GM12878 (cell line): ENCODE data around the gene DTNBP1. TPM values are rescaled to one million over a fixed set of nuclear protein-coding genes. Genes with fewer than 3 reads are reported as not detected.

Experiments
- ATAC-seq: fragments of 200-7000 bp; cut with Tn5 transposase; 3 replicates; pipeline ENCODE4 v1.9.1; 2020; ENCODE audit warnings: mild to moderate bottlenecking, moderate library complexity
- BruUV-seq: library from RNA; stranded (reverse); fragments of 400-500 nt; replicated peaks from 2 replicates; lab custom pipeline; 2021; lab: Mats Ljungman, UMichigan
- CTCF ChIA-PET: fragments of 300-600 bp; sonication (Branson Sonifier 250); formaldehyde crosslinking; extraction: SDS; loops from one replicate; lab custom pipeline; 2021; ENCODE audit warnings: inconsistent platforms; lab: Yijun Ruan, JAX
- POLR2A ChIA-PET: fragments of 350-600 bp; formaldehyde crosslinking; extraction: SDS; loops from one replicate; lab custom pipeline; 2021; ENCODE audit warnings: inconsistent platforms; lab: Charles Lee
- RAD21 ChIA-PET: fragments of 300-600 bp; sonication (Branson Sonifier 250); formaldehyde crosslinking; loops from one replicate; lab custom pipeline; 2023; ENCODE audit warnings: antibody characterized with exemption; ENCODE audit not compliant: unreplicated experiment; lab: Charles Lee
- SMC1A ChIA-PET: fragments of 300-600 bp; sonication (Branson Sonifier 250); formaldehyde crosslinking; loops from one replicate; lab custom pipeline; 2023; ENCODE audit not compliant: unreplicated experiment, uncharacterized antibody; lab: Charles Lee
- DNase-seq: peaks from one replicate; pipeline ENCODE4 v3.0.0-alpha.2; 2011; ENCODE audit warnings: low read depth, low spot score
- FAIRE-seq: peaks from 3 replicates; lab custom pipeline; 2011; peaks lifted over from hg19 to GRCh38; lab: Jason Lieb, UNC
- H2AFZ ChIP-seq: 2 replicates; pipeline ENCODE4 v1.6.0; 2011; ENCODE audit warnings: low read depth, low read length, control low read depth; ENCODE audit not compliant: control insufficient read depth
- H3K27ac ChIP-seq: 2 replicates; pipeline ENCODE4 v1.5.1; 2011; ENCODE audit warnings: control low read depth; ENCODE audit not compliant: control insufficient read depth, insufficient read depth
- H3K27me3 ChIP-seq, 2 experiments: replicated peaks in 1 of 2; 2 replicates each; pipeline versions ENCODE4 v1.6.0 to v1.6.1; 2011; ENCODE audit warnings: low read length in 1 of 2; ENCODE audit not compliant: control insufficient read depth in 2 of 2, insufficient read depth in 2 of 2
- H3K36me3 ChIP-seq, 2 experiments: 2 replicates each; pipeline ENCODE4 v1.5.1; 2011; ENCODE audit warnings: low read length in 1 of 2; ENCODE audit not compliant: control insufficient read depth in 2 of 2, insufficient read depth in 2 of 2
- H3K4me1 ChIP-seq: 2 replicates; pipeline ENCODE4 v1.6.1; 2011; ENCODE audit warnings: mild to moderate bottlenecking, low read length, moderate library complexity, mixed read lengths; ENCODE audit not compliant: control insufficient read depth, insufficient read depth
- H3K4me2 ChIP-seq: 2 replicates; pipeline ENCODE4 v1.6.0; 2011; ENCODE audit warnings: control low read depth; ENCODE audit not compliant: control insufficient read depth, insufficient read depth
- H3K4me3 ChIP-seq: fragments of 200-600 bp; sonication (generic); 2 replicates; pipeline ENCODE4 v1.5.1; 2016
- H3K79me2 ChIP-seq: 2 replicates; pipeline ENCODE4 v1.6.0; 2011; ENCODE audit warnings: low read length; ENCODE audit not compliant: control insufficient read depth, insufficient read depth
- H3K9ac ChIP-seq: 2 replicates; pipeline ENCODE4 v1.8.0; 2011; ENCODE audit warnings: low read length, control low read depth, mixed read lengths; ENCODE audit not compliant: control insufficient read depth, insufficient read depth
- H3K9me3 ChIP-seq: replicated peaks from 3 replicates; pipeline ENCODE4 v1.5.1; 2011; ENCODE audit warnings: mild to moderate bottlenecking, low read length; ENCODE audit not compliant: control insufficient read depth, insufficient read depth
- H4K20me1 ChIP-seq: 2 replicates; pipeline ENCODE4 v1.6.0; 2011; ENCODE audit not compliant: control insufficient read depth, insufficient read depth
- BACH1 ChIP-seq: fragments of 450-650 bp; IDR thresholded peaks from 2 replicates; pipeline ENCODE4 v1.6.1; 2017; ENCODE audit warnings: mild to moderate bottlenecking, borderline replicate concordance
- GATAD2B ChIP-seq: fragments of 450-650 bp; conservative IDR thresholded peaks from 2 replicates; pipeline ENCODE4 v1.6.1; 2017; ENCODE audit warnings: low read depth, mild to moderate bottlenecking, moderate library complexity
- JUNB ChIP-seq: IDR thresholded peaks from 2 replicates; pipeline ENCODE4 v1.6.1; 2016; ENCODE audit warnings: antibody characterized with exemption, mild to moderate bottlenecking
- NFIC ChIP-seq: IDR thresholded peaks from 2 replicates; pipeline ENCODE4 v1.6.1; 2012; ENCODE audit warnings: low read depth, mild to moderate bottlenecking, inconsistent platforms, low read length, moderate library complexity
- PAX8 ChIP-seq: fragments of 450-650 bp; IDR thresholded peaks from 2 replicates; pipeline ENCODE4 v1.6.1; 2017; ENCODE audit warnings: mild to moderate bottlenecking, moderate library complexity
- PML ChIP-seq: IDR thresholded peaks from 2 replicates; pipeline ENCODE4 v1.6.1; 2012; ENCODE audit warnings: low read length, inconsistent platforms
- RAD51 ChIP-seq: fragments of 450-650 bp; IDR thresholded peaks from 2 replicates; pipeline ENCODE4 v1.6.1; 2016; ENCODE audit warnings: moderate library complexity, mild to moderate bottlenecking, inconsistent platforms
- RFX5 ChIP-seq: IDR thresholded peaks from 2 replicates; pipeline ENCODE4 v1.6.1; 2011; ENCODE audit warnings: low read depth, low read length, improper control_type of control experiment
- RUNX3 ChIP-seq: IDR thresholded peaks from 2 replicates; pipeline ENCODE4 v1.6.1; 2012; ENCODE audit warnings: low read length, inconsistent platforms
- TAF1 ChIP-seq: IDR thresholded peaks from 2 replicates; pipeline ENCODE4 v1.6.1; 2011; ENCODE audit warnings: mild to moderate bottlenecking, low read depth, low read length, borderline replicate concordance
- TCF12 ChIP-seq: IDR thresholded peaks from 2 replicates; pipeline ENCODE4 v1.6.1; 2011; ENCODE audit warnings: low read depth, mild to moderate bottlenecking, low read length
- TCF7 ChIP-seq: IDR thresholded peaks from 2 replicates; pipeline ENCODE4 v1.6.1; 2014; ENCODE audit warnings: antibody characterized with exemption, borderline replicate concordance
- YY1 ChIP-seq: IDR thresholded peaks from 2 replicates; pipeline ENCODE4 v1.6.1; 2011; ENCODE audit warnings: low read depth, mild to moderate bottlenecking, low read length
- WGBS: methylation state at CpG from one replicate; pipeline ENCODE4 v1.1.6; 2016; ENCODE audit warnings: low lambda C conversion rate; ENCODE audit not compliant: insufficient replicate concordance, insufficient coverage; ENCODE audit errors: missing lambda C conversion rate; 5-methylcytosine and 5-hydroxymethylcytosine counted together
- in situ Hi-C: fragments of 300-500 bp; cut with MboI; formaldehyde crosslinking; loops from 9 replicates; pipeline ENCODE4 v1.14.3; 2018; ENCODE audit warnings: mixed read lengths
- intact Hi-C: fragments of 100-400 bp; cut with micrococcal nuclease; formaldehyde crosslinking; loops from one replicate; pipeline ENCODE4 v1.14.2; 2022; ENCODE audit not compliant: unreplicated experiment
- polyA plus RNA-seq, 11 experiments: library from polyadenylated mRNA; depleted of rRNA in 4 of 11; unstranded in 6 of 11; stranded (reverse) in 5 of 11; fragments of >200 nt; fragmentation: Nextera tagmentation in 4 of 11; fragmentation: Illumina TruSeq in 1 of 11; extraction: Ambion mirVana in 4 of 11; extraction: Trizol in 1 of 11; gene quantifications; 1 replicate in 1 of 11; 2 replicates in 10 of 11; pipeline versions ENCODE4 v1.2.1 to v1.2.3, GENCODE V29; 2011 to 2016; ENCODE audit warnings: inconsistent platforms in 2 of 11, missing spikeins in 2 of 11, low read depth in 1 of 11
- total RNA-seq, 4 experiments: library from RNA; depleted of rRNA in 3 of 4; stranded (reverse); fragments of >200 nt in 3 of 4; fragmentation: Illumina TruSeq in 1 of 4; extraction: Trizol in 1 of 4; gene quantifications; 2 replicates each; pipeline versions ENCODE4 v1.2.1 to v1.2.3, GENCODE V29; 2013 to 2021
- TF ChIP-seq, protein P1 (sequence below): IDR thresholded peaks from 2 replicates; pipeline ENCODE4 v1.6.1; 2011; ENCODE audit warnings: low read depth, low read length, improper control_type of control experiment, borderline replicate concordance
- TF ChIP-seq, protein P2 (sequence below): fragments of 450-650 bp; IDR thresholded peaks from 2 replicates; pipeline ENCODE4 v1.6.1; 2017; ENCODE audit warnings: antibody characterized with exemption, mild to moderate bottlenecking, moderate library complexity

DTNBP1 gene
- total and polyA plus RNA-seq, 10 of the 15 experiments (the other 5 are each of a cell fraction or from before 2014, with no cell fraction given) = 7.1 to 40.3 (median 20.1) TPM

DNA sequence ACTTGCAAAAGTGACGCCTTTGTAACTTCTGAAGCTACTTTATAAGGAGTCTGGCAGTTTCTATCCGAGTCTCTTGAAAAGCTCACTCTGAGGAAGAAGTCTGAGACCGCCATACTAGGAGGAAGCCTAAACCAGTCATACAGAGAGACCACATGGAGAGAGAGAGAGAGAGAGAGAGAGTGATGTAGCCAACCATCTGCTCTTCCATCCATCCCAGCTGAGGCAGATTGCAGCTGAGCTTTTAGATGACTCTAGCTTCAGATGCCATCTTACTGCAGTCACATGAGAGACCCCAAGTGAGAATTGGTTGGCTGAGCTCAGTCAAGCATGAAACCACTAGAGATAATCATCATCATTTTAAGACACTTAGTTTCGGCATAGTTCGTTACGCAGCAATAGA, 15.0 kb upstream of the DTNBP1 start:
- CTCF ChIA-PET = interaction anchor here (0.8 to 1.5 kb wide), 2 partner anchors 18 to 66 kb away, joined by 3 to 4 read pairs; no protein-coding TSS in a partner anchor

DNA sequence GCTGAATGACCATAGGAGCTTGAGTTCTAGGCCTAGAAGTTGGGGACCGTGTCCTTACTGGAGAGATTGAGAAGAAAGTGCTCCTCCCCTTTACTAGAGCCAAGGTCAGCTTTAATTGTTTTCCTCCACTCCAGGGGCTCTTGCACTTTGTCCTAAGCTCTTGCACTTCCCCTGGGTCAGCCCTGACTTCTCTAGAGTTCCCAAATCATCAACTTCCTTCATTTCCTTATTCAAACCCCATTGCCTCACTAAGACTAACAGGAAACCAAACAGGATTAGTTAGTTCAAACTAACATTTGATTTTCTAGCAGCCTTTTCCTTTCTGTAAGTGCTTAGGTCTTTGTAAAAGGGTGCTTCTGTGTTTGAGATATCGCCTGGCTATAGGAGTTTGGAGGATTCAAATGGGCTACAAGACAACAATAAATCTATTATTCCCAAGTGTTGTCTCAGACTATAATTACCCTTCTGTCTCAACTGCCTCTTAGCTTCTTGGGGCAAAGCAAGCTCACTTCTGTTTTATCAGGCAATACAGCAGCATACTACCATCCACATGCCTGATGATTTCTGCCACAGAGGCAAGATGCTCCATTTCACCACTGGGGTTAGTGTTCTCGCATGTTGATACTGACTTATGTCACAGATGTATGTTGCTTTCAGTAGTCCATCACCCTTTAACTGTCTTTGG, 12.8 kb upstream of the DTNBP1 start:
- CTCF ChIA-PET = interaction anchor here (0.6 kb wide), 1 partner anchor 109 kb away, joined by 3 read pairs; no protein-coding TSS in a partner anchor
- H3K79me2 ChIP-seq = no peaks in the 10 kb centered on the region
- SMC1A ChIA-PET = interaction anchor here (0.6 to 1.2 kb wide), 3 partner anchors 8 to 413 kb away, joined by 3 to 4 read pairs (median 3); no protein-coding TSS in a partner anchor
- no peak overlapping the region for H3K4me3 ChIP-seq
- ATAC-seq (peak; percentile 17; the same call in 1 of the 3 replicates), FAIRE-seq (no peak), DNase-seq (no peak)
- WGBS = 62% methylated on average over 3 of the region's 3 CpGs
- H3K4me1 ChIP-seq = no peaks in the 10 kb centered on the region
- no peak for TF ChIP-seq RUNX3
- TF ChIP-seq NFIC = no peak
- no peak for TF ChIP-seq TCF12
- TF ChIP-seq GATAD2B = no peak
- TF ChIP-seq, protein P1, sequence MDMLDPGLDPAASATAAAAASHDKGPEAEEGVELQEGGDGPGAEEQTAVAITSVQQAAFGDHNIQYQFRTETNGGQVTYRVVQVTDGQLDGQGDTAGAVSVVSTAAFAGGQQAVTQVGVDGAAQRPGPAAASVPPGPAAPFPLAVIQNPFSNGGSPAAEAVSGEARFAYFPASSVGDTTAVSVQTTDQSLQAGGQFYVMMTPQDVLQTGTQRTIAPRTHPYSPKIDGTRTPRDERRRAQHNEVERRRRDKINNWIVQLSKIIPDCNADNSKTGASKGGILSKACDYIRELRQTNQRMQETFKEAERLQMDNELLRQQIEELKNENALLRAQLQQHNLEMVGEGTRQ = no peak
- no peak for TF ChIP-seq TAF1
- TF ChIP-seq, protein P2, sequence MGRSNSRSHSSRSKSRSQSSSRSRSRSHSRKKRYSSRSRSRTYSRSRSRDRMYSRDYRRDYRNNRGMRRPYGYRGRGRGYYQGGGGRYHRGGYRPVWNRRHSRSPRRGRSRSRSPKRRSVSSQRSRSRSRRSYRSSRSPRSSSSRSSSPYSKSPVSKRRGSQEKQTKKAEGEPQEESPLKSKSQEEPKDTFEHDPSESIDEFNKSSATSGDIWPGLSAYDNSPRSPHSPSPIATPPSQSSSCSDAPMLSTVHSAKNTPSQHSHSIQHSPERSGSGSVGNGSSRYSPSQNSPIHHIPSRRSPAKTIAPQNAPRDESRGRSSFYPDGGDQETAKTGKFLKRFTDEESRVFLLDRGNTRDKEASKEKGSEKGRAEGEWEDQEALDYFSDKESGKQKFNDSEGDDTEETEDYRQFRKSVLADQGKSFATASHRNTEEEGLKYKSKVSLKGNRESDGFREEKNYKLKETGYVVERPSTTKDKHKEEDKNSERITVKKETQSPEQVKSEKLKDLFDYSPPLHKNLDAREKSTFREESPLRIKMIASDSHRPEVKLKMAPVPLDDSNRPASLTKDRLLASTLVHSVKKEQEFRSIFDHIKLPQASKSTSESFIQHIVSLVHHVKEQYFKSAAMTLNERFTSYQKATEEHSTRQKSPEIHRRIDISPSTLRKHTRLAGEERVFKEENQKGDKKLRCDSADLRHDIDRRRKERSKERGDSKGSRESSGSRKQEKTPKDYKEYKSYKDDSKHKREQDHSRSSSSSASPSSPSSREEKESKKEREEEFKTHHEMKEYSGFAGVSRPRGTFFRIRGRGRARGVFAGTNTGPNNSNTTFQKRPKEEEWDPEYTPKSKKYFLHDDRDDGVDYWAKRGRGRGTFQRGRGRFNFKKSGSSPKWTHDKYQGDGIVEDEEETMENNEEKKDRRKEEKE = no peak
- H2AFZ ChIP-seq = no peak overlapping the region
- no peak overlapping the region for H3K9ac ChIP-seq
- intact Hi-C loops (no loop called here), in situ Hi-C loops (no loop called here)
- no peaks in the 10 kb centered on the region for H4K20me1 ChIP-seq
- H3K27me3 ChIP-seq = no peaks in the 10 kb centered on the region
- RAD21 ChIA-PET = no interaction called here
- H3K36me3 ChIP-seq = no peaks in the 10 kb centered on the region
- no peaks in the 10 kb centered on the region; the same call in 2 of the 3 replicates for H3K9me3 ChIP-seq
- POLR2A ChIA-PET = interaction anchor here (0.5 to 1.0 kb wide), 3 partner anchors 12 to 1980 kb away, joined by 3 to 5 read pairs (median 3); partner anchors contain the start of gene DTNBP1
- no TSS peak for BruUV-seq
- H3K4me2 ChIP-seq = no peak overlapping the region
- H3K27ac ChIP-seq = no peak overlapping the region

More for the DNA sequence above, 15.0 kb upstream of the DTNBP1 start:
- ChIA-PET RAD21 (no interaction called here), POLR2A (interaction anchor here (1.2 kb wide), 1 partner anchor 13 kb away, joined by 5 read pairs; no protein-coding TSS in a partner anchor), SMC1A (interaction anchor here (0.9 to 1.7 kb wide), 4 partner anchors 13 to 450 kb away, joined by 3 to 4 read pairs (median 4); partner anchors contain the start of genes DTNBP1 and MYLIP)
- no peak for DNase-seq
- TF ChIP-seq YY1 (peak; percentile 59; the same call in 1 of the 2 replicates), PML (no peak), TCF7 (no peak), RUNX3 (peak; percentile 32), RAD51 (no peak), BACH1 (no peak), JUNB (0 out of 2 replicates have a peak, but pooled peaks have one; percentile 23), PAX8 (no peak), RFX5 (no peak), TCF12 (peak; percentile 51; the same call in 1 of the 2 replicates)
- intact Hi-C loops = no loop called here
- no peaks in the 10 kb centered on the region for H3K4me1 ChIP-seq
- H3K4me3 ChIP-seq = no peak overlapping the region
- FAIRE-seq = no peak
- BruUV-seq = no TSS peak
- H3K27me3 ChIP-seq = no peaks in the 10 kb centered on the region
- H3K4me2 ChIP-seq = no peak overlapping the region
- ATAC-seq = peak; percentile 54
- H3K27ac ChIP-seq = no peak overlapping the region
- H4K20me1 ChIP-seq = no peaks in the 10 kb centered on the region
- no peaks in the 10 kb centered on the region; the same call in 2 of the 3 replicates for H3K9me3 ChIP-seq
- in situ Hi-C loops = no loop called here
- peak overlapping the region; percentile 17; the same call in 1 of the 2 replicates for H2AFZ ChIP-seq
- H3K36me3 ChIP-seq = no peaks in the 10 kb centered on the region
- WGBS = 54% methylated on average over 6 of the region's 6 CpGs
- no peak overlapping the region for H3K9ac ChIP-seq
- H3K79me2 ChIP-seq = no peaks in the 10 kb centered on the region
